Epithelial cell of esophagus (primary cell): ENCODE results near the gene OR10A5.

Experiments
- DNase-seq: peaks from one replicate; pipeline ENCODE4 v3.0.0; 2010; ENCODE audit warnings: low read depth
- H3K4me3 ChIP-seq: 2 replicates; pipeline ENCODE4 v1.5.1; 2011; ENCODE audit warnings: mild to moderate bottlenecking, low read length, control low read depth
- CTCF ChIP-seq: IDR thresholded peaks from 2 replicates; pipeline ENCODE4 v1.5.1; 2011; ENCODE audit warnings: low read depth, mild to moderate bottlenecking, low read length, control low read depth, inconsistent platforms; ENCODE audit not compliant: insufficient read depth; ENCODE audit errors: missing control alignments

Gene OR10A5

GRCh38 chr11:6889835-6890234, 44.4 kb downstream of the OR10A5 start:
- no peak for TF ChIP-seq CTCF
- no peak overlapping the region for H3K4me3 ChIP-seq
- DNase-seq = no peak

- no peak for TF ChIP-seq CTCF
- DNase-seq = no peak
- H3K4me3 ChIP-seq = no peak within 1 kb of the TSS
Measured at GRCh38 chr11:6892400-6892799, 46.9 kb downstream of the OR10A5 start, which contains the start of gene OR2D2. OR2D2 (minus strand) TSS chr11:6892500; CDS start chr11:6892500, 0 bp downstream.

GRCh38 chr11:6894097-6894496, 48.6 kb downstream of the OR10A5 start:
- DNase-seq = no peak
- TF ChIP-seq CTCF = no peak
- H3K4me3 ChIP-seq = no peak overlapping the region

- DNase-seq = no peak
- TF ChIP-seq CTCF = no peak
Measured at GRCh38 chr11:6895010-6895409, 49.5 kb downstream of the OR10A5 start.

More at GRCh38 chr11:6895010-6895409, 49.5 kb downstream of the OR10A5 start:
- H3K4me3 ChIP-seq = no peak overlapping the region
